NCI-H1092 (cell line): ENCODE data around the gene GRIK3.
A peak's percentile ranks its signal among the peaks of the same experiment; 100 is the strongest.
"Not testable (repeated sequence)": the region's sequence is repeated elsewhere in the genome, so short reads cannot be mapped to it uniquely, and the experiment has no call there.

Experiments
- DNase-seq: peaks from one replicate; lab custom pipeline; 2025; lab: John Stamatoyannopoulos, UW

GRIK3 gene

DNA sequence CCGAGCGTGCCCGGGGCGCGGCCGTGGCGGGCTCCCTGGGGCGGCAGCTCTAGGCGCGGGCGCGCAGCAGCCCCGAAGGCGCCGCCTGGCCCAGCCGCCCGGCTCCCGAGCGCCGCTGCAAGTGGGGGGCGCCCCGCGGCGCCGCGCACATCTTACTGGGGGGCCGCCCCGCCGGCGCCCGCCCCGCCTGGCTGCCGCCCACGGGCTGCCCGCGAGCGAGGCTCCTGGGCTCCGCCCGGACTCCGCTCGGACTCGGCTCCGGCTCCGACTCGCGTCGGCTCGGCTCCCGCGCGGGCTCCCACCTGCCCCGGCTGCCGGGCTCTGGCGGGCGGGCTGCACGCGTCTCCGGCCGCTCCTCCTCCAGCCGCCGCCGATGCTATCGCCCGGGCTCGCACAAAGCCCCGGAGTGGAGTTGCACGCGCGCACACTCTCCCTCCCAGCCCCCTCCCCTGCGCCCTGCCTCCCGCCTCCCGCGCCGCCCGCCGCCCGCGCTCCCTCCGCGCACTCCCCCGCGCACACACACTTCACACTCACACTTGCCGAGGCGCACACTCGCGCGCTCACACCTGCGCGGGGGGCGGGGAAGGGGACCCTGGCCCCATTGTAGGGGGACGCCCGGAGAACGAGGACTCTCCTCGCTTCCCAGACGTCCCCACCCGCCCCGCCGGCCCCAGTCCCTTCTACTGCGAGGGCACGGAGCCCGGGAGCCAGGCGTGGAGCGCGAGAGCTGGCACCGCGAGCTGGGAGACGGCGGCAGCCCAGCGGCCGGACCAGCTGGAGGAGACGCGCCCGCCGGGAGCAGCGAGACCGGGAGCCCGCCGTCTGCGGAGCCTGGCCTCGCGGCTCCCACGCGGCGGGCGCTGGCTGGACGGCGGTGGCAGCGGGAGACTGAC, at the start of gene GRIK3:
TSS of gene GRIK3 (minus strand) at position 395 of the 893 bp plus-strand sequence. CDS start 407 bp downstream, outside the sequence.
- peak; percentile 74 for DNase-seq

DNA sequence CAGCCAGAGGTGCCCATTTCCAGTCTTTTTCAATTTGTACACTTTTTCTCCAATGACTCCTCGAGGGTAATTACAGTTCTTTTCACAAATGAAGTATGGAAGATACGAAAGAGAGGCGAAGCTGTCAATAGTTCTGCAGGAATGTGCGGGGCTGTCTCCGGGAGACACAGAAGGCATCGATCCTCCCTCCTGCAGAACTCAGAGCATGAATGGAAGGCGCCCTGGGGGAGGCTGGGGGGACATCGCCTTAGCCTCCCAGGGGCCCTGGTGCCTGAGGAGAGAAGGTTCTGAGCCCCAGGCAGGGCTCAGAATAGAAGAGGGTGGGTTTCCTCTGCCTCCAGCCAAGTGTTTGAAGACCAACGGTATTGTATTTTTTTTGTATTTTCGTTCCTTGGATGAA, 49.7 kb upstream of the GRIK3 start:
- DNase-seq: no peak

GRCh38 chr1:37083603-37084002, 49.3 kb upstream of the GRIK3 start:
- DNase-seq: no peak

DNA sequence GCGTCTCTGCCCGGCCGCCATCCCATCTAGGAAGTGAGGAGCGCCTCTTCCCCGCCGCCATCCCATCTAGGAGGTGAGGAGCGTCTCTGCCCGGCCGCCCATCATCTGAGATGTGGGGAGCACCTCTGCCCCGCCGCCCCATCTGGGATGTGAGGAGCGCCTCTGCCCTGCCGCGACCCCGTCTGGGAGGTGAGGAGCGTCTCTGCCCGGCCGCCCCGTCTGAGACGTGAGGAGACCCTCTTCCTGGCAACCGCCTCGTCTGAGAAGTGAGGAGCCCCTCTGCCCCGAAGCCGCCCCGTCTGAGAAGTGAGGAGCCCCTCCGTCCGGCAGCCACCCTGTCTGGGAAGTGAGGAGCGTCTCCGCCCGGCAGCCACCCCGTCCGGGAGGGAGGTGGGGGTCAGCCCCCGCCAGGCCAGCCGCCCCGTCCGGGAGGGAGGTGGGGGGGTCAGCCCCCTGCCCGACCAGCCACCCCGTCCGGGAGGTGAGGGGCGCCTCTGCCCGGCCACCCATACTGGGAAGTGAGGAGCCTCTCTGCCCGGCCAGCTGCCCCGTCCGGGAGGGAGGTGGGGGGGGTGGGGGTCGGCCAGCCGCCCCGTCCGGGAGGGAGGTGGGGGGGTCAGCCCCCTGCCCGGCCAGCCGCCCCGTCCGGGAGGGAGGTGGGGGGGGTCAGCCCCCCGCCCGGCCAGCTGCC, 46.1 kb upstream of the GRIK3 start:
- not testable (repeated sequence) for DNase-seq

DNA sequence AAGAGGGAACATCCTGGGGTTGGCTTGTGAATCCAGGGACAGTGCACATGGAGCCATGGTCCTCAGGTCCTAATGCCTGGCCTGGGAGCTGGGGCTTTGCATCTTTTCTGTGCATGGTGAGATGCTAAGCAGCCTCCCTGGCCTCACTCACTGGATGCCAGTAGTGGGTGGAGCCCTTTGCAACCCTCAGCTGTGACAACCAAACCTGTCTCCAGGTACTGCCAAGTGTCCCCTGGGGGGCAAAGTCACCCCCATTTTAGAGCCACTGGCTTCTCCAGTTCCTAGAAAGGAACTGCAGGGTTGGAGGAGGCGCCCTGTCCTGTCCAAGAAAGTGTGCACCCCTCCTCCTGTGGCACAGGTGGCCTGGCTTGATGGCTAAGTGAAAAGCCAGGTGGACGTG, 44.6 kb upstream of the GRIK3 start:
- no peak for DNase-seq

DNA sequence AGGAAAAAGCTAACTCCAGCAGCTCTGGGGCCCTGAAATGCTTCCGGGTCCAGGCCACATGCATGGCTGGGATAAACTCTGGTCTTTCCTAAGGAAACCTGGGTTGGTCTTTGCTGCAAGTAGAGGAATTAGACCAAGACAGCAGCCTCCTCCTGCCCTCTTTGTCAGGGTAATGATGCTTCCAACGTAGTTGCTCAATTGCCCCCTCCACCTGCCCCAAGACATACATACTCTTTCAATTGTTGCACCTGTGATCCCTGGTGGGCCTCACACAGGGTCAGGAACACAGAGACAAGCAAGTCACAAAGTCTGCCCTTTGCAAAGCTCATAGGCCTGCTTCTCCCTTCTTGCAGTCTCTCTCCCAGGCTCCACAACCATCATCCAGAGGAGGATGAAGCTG, 41.9 kb upstream of the GRIK3 start:
- no peak for DNase-seq

DNA sequence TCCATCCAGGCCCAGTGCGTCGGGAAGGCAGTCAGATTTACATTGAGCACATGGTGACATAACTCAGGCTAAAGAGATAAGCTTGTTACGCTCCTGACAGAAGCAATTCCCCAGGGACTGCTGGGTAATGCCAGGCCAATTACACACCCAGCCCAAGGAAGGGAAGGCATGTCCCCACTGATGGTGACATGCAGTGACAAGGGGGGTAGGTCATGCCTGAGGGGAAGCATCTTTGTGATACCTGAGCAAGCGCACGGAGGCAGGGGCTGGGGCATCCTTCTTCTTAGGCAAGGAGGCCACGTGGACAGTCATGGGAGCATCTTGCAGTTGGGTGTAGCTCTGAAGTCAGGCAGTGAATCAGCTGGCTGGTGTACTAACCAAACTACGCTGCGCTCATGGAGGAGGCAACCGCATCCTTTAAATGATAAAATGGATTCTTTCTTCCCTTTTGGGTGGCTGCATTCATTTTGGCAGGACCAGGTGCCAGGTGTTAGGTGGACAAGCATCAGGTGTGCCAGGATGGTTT, 39.6 kb upstream of the GRIK3 start:
- peak; percentile 28 for DNase-seq

- no peak for DNase-seq
Observed at GRCh38 chr1:37073152-37073853, 39.0 kb upstream of the GRIK3 start.

GRCh38 chr1:37071829-37072228, 37.5 kb upstream of the GRIK3 start:
- no peak for DNase-seq

DNA sequence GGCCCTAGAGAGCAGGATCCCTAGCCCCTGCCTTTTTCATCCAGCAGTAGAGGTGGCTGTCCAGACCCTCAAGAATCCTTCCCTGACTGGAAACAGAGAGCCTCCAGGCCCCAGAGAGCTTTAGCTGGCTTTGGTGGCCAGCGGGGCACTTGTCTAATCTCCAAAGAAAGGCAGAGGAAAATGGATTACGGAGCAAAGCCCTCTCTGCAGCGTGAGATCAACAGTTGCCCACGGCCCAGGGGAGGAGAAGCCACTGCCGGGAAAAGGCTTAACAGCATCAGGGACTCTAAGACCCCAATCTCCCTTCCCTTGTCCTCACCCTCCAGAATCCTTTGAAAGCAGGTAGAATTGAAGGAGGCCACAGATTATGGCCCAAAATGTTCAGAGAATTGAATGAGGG, 35.8 kb upstream of the GRIK3 start:
- DNase-seq: no peak

DNA sequence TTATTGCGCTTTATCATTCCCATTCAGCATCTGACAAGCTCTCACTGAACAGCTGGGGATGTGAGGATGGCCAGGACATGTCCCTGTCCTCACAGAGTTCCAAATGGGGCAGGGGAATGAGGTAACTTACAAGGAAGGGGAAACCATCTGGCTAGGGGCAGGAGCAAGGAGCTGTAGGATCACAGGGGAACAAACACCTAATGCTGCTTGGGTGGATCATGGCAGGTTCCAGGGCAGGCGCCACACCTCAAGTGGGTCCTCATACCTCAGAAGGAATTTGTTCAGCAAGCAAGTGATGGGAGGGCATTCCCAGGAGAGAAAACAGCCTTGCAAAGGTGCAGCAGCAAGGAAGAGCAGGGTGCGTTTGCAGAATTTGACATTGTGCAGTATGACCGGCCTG, 35.1 kb upstream of the GRIK3 start:
- no peak for DNase-seq

- no peak for DNase-seq
Observed at GRCh38 chr1:37068897-37069296, 34.6 kb upstream of the GRIK3 start.

DNA sequence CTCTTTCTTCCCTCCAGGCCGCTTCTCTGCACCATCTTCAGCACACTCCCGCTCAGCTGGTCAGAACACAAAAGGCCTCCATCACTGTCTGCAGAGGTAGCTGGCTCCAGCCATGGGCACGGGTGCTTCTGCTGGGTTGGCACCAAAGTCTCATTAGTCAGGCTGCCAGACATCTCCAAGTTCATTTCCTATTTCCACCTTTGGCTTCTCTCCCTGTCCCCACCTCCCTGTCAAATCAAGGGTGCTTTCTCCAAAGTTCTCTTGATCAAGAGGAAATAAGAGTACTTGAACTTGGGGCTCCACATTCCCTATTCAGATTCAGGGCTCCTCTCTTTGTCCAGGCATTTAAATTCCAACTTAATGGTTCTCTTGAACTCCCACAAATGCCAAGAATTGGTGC, 33.9 kb upstream of the GRIK3 start:
- no peak for DNase-seq

- peak; percentile 92 for DNase-seq
Observed at GRCh38 chr1:37064039-37064438, 29.7 kb upstream of the GRIK3 start.

DNA sequence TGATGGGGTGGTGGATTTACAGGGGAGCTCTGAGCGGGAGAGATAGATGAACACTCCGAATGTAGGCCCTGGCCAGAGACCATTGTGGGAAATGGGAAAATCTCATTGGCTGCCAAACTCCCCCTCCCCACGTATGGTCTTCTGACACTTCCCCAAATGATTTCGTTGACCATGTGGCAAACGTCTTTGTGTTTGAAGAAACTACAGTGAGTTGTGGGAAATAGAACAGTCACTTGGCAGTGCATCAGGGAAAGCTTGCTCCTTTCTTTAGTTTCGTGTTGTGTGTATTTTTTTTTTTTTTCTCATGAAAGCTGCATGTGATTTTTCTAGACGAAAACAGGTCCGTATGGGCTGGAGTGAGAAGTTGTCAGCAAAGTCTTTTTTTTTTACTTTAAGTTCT, 25.0 kb upstream of the GRIK3 start:
- no peak for DNase-seq

DNA sequence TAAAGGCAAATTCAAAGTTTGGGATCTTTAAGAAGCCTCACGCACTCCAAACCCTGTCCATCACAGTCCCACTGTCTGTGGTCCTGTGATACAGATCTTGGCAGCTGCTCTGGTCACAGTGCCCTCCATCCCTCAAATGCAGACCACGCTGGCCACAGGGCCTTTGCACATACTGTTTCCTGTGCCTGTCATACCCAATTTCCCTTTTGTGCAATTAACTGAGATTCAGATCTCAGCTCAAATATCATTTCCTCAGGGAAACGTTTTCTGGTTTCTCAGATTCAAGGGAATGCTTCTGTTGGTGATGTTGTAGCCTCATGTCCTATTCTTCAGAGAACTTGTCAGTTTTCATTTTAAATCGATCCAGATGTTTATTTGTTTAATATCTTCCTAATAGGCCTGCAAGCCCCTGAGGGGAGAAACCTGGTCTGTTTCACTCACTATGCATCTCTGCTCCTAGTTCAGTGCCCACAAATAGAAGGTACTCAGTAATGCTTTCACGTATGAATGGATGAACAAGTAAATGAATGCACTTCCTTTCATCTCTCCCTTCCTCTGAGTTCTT, 24.2 kb upstream of the GRIK3 start:
- no peak for DNase-seq

- peak; percentile 87 for DNase-seq
Observed at GRCh38 chr1:37056325-37056724, 22.0 kb upstream of the GRIK3 start.

DNA sequence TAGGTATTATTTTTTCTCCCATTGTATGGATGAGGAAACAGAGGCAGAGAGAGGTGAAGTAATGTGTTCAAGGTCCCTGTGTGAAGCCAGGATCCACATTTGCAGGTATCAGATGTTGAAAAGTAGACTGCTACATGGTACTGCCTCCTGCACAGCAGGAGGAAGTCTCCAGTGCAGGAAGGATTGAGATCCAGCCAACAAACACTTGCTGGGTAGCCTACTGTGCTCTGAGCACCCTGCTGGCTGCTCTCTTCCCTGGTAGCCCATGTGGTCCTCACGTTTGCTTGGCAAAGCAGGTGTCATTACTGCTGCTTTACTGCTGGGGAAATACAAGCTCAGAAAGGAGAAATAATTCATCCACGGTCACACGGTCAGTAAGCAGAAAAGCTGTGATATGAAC, 21.3 kb upstream of the GRIK3 start:
- peak; percentile 78 for DNase-seq

- DNase-seq: no peak
Observed at GRCh38 chr1:37053173-37053572, 18.9 kb upstream of the GRIK3 start.

GRCh38 chr1:37052120-37052519, 17.8 kb upstream of the GRIK3 start:
- DNase-seq: no peak

DNA sequence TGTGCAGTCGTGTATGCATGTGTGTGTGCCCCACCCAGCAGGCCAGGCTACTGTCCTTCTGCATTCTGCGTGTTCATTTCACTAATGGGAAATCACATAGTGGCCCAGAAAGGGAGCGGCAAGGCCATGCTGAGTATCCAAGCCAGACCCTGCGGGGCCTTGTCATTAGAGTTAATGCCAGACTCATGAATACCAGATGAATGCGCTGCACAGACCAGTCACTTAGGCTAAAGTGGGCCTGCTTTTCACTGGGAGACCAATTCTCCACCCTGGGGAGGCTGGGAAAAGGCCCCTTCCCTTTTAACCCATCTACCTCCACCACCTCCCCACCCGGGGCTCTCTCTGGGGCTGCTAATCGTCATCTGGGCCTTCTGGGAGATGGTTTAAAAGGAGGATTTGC, 17.0 kb upstream of the GRIK3 start:
- DNase-seq: no peak

DNA sequence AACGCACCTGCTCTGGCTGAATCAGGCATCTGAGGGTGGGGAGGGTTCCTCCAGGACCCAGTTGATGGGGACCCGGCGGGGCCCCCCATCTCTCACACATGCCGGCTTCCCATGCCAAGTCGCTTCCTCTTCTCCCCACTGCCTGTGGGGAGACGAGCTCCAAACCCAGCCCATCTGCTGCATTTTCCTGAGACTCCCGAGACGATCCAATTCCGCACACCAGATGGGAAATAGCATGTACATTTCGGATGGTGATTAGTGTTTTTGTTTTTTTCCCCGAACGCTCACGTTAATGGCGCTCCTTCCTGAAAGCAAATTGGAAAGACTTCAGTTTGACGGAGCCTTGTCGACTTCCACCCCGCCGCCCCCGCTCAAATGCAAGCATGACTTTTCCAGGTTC, 13.2 kb upstream of the GRIK3 start:
- no peak for DNase-seq
